Ramos (cell line): ENCODE results near the gene SLITRK2.

ENCODE experiments used
- in situ Hi-C: fragments of 300-500 bp; cut with MboI; formaldehyde crosslinking; loops from one replicate; pipeline ENCODE4 v1.14.3; 2022; ENCODE audit warnings: low sequenced_read_pairs; ENCODE audit not compliant: unreplicated experiment

Gene SLITRK2

GRCh38 chrX:145817331-145818185 is at the start of gene SLITRK2:
Gene SLITRK2, plus strand, starts transcription at chrX:145817829. Its CDS starts 4,597 bp downstream, at chrX:145822426.
- in situ Hi-C loops: no loop called here

- in situ Hi-C loops: no loop called here
Observed at GRCh38 chrX:145773006-145773405, 44.6 kb upstream of the SLITRK2 start.

- in situ Hi-C loops: no loop called here
Observed at GRCh38 chrX:145792281-145792680, 25.3 kb upstream of the SLITRK2 start.

GRCh38 chrX:145803508-145803907 is 14.1 kb upstream of the SLITRK2 start:
- in situ Hi-C loops: no loop called here

- in situ Hi-C loops: no loop called here
Observed at GRCh38 chrX:145813081-145813480, 4.5 kb upstream of the SLITRK2 start.

- in situ Hi-C loops: no loop called here
Observed at GRCh38 chrX:145816601-145817315, 871 bp upstream of the SLITRK2 start.

GRCh38 chrX:145818186-145819113 is 821 bp downstream of the SLITRK2 start:
- in situ Hi-C loops: no loop called here

GRCh38 chrX:145820825-145821224 is 3.2 kb downstream of the SLITRK2 start:
- in situ Hi-C loops: no loop called here

- in situ Hi-C loops: no loop called here
Observed at GRCh38 chrX:145821291-145821897, 3.8 kb downstream of the SLITRK2 start.

- in situ Hi-C loops: no loop called here
Observed at GRCh38 chrX:145821898-145822571, 4.4 kb downstream of the SLITRK2 start.

GRCh38 chrX:145823132-145823531 is 5.5 kb downstream of the SLITRK2 start:
- in situ Hi-C loops: no loop called here

- in situ Hi-C loops: no loop called here
Observed at GRCh38 chrX:145825896-145826295, 8.3 kb downstream of the SLITRK2 start.

GRCh38 chrX:145826466-145826865 is 8.8 kb downstream of the SLITRK2 start:
- in situ Hi-C loops: no loop called here

- in situ Hi-C loops: no loop called here
Observed at GRCh38 chrX:145832796-145833195, 15.2 kb downstream of the SLITRK2 start.

GRCh38 chrX:145840531-145840930 is 22.9 kb downstream of the SLITRK2 start:
- in situ Hi-C loops: no loop called here

- in situ Hi-C loops: no loop called here
Observed at GRCh38 chrX:145843146-145843904, 25.7 kb downstream of the SLITRK2 start.

- in situ Hi-C loops: no loop called here
Observed at GRCh38 chrX:145844886-145845285, 27.3 kb downstream of the SLITRK2 start.

GRCh38 chrX:145848448-145848847 is 30.8 kb downstream of the SLITRK2 start:
- in situ Hi-C loops: no loop called here

GRCh38 chrX:145848857-145849256 is 31.2 kb downstream of the SLITRK2 start:
- in situ Hi-C loops: no loop called here
